ENCODE results near the gene TIMM29. TPM values are rescaled to one million over a fixed set of nuclear protein-coding genes. Genes with fewer than 3 reads are reported as not detected.

The TIMM29 gene
- 25.5 and 31.5 TPM in 2 replicates for total RNA-seq

GRCh38 chr19:10928563-10929401 lies at the start of gene TIMM29, which contains the start of gene YIPF2:
TSS of gene TIMM29 (plus strand) at chr19:10928811. CDS start at chr19:10928823, 12 bp downstream.
TSS of gene YIPF2 (minus strand) at chr19:10928639. CDS start at chr19:10928410, 229 bp downstream.

DNA sequence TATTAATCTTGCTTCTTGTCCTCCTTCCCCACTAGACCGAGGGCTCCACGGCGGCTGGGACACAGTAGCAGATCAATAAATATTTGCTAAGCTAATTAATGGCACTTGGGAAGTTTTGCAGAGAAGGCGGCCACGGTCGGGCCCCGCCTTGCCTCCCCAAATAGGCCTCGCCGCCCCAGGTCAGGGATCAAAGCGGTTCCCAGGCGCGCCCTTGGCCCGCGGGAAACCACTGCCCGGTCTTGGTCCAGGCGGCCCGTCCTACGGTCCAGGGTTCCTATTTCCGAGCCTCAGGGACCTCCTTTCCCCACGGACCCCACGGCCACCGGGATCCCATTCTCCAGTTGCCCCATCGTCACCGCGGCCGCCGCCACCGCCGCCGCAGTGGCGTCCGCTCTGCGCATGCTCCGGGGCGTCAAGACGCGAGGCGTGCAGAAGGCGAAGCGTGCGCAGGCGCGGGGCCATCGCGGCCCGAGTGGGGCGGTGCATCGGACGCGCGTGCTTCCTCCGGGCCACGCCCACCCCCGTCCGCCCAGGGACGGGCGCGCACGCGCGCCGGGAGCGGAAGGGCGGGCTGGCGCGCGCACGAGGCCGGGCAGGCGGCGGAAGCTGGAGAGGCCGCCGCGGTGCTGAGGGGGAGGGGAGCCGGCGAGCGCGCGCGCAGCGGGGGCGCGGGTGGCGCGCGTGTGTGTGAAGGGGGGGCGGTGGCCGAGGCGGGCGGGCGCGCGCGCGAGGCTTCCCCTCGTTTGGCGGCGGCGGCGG lies 31.9 kb downstream of the TIMM29 start, which contains the start of gene SMARCA4:
TSS of gene SMARCA4 (plus strand) at position 717 of the 759 bp plus-strand sequence. CDS start 23,122 bp downstream, outside the sequence.

Other genes with a start within 250 kb of the TIMM29 start
- 21.7 and 29.0 TPM in 2 replicates for gene QTRT1, start 227.4 kb upstream of the TIMM29 start, total RNA-seq
- 104 and 122 TPM in 2 replicates for gene DNM2, start 210.7 kb upstream of the TIMM29 start, total RNA-seq
- 42.0 and 48.8 TPM in 2 replicates for gene TMED1, start 92.6 kb upstream of the TIMM29 start, total RNA-seq
- 0.65 and 0.86 TPM in 2 replicates for gene C19orf38, start 80.4 kb upstream of the TIMM29 start, total RNA-seq
- gene CARM1, start 57.3 kb upstream of the TIMM29 start, total RNA-seq: 34.7 and 45.9 TPM in 2 replicates
- gene YIPF2, start 172 bp upstream of the TIMM29 start, total RNA-seq: 141 and 150 TPM in 2 replicates
- gene SMARCA4, start 32.2 kb downstream of the TIMM29 start, total RNA-seq: 78.0 and 161 TPM in 2 replicates
- gene LDLR, start 160.7 kb downstream of the TIMM29 start, total RNA-seq: 189 and 321 TPM in 2 replicates
- 9.3 and 16.2 TPM in 2 replicates for gene SPC24, start 227.0 kb downstream of the TIMM29 start, total RNA-seq

Measured in smooth muscle cell of the pulmonary artery (primary cell).